Measurements from ENCODE around the gene PCDHGC4. TPM values are rescaled to one million over a fixed set of nuclear protein-coding genes. Genes with fewer than 3 reads are reported as not detected.
A peak's percentile ranks its signal among the peaks of the same experiment; 100 is the strongest.

Gene PCDHGC4
- total and polyA plus RNA-seq, 2 of the 13 experiments (the other 11 are each of a cell fraction or from before 2014, with no cell fraction given) = 0.07 TPM; not detected in 1

DNA sequence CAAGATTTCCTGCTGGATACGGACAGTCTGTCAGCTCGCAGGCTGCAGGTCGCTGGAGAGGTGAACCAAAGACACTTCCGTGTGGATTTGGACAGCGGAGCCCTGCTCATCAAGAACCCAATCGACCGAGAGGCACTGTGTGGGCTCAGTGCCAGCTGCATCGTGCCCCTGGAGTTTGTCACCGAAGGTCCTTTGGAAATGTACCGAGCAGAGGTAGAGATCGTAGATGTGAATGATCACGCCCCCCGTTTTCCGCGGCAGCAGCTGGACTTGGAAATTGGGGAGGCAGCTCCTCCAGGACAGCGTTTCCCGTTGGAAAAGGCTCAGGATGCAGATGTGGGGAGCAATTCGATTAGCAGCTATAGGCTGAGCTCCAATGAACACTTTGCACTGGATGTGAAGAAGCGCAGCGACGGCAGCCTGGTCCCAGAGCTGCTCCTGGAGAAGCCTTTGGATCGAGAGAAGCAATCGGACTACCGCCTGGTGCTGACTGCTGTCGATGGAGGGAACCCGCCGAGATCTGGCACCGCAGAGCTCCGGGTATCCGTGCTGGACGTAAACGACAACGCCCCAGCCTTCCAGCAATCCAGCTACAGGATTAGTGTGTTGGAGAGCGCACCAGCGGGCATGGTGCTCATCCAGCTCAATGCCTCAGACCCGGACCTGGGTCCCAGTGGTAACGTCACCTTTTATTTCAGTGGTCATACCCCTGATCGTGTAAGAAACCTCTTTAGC, 658 bp downstream of the PCDHGC4 start (continued):
- TF ChIP-seq ZNF10 (CRISPR knock-in tag; IDR thresholded peaks at IDR 0.05; ENCODE audit: borderline replicate concordance, low read depth) (no peak), RNF2 (conservative IDR thresholded peaks at IDR 0.05; ENCODE audit: low read depth) (no peak)

DNA sequence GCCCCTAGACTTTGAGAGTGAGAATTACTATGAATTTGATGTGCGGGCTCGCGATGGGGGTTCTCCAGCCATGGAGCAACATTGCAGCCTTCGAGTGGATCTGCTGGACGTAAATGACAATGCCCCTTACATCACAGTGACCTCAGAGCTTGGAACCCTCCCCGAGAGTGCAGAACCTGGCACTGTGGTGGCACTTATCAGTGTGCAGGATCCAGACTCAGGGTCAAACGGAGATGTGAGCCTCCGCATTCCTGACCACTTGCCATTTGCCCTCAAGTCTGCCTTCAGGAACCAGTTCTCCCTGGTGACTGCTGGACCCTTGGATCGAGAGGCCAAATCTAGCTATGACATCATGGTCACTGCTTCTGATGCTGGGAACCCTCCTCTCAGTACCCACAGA, 1.3 kb downstream of the PCDHGC4 start:
- no TSS peak for BruUV-seq (replicated peaks)
- POLR2A ChIA-PET = no interaction called here
- CTCF ChIA-PET (ENCODE audit: low intra/inter-chr PET ratio, low total read pairs) = no interaction called here

More for the DNA sequence above, 1.3 kb downstream of the PCDHGC4 start:
- Histone ChIP-seq H3K9me3 (ENCODE audit: low read length) (no peaks in the 10 kb centered on the region), H4K20me1 (ENCODE audit: insufficient read depth, low read length) (no peaks in the 10 kb centered on the region), H3K27me3 (ENCODE audit: control insufficient read depth in 1 of 2, insufficient read depth in 2 of 2, low read length in 2 of 2) (peaks cover 3 to 33% of the 10 kb centered on the region in 2 experiments), H3K9ac (ENCODE audit: insufficient read depth, low read depth, low read length) (no peak overlapping the region), H3K36me3 (replicated peaks in 1 of 2; ENCODE audit: control insufficient read depth in 1 of 2, insufficient read depth in 2 of 2, low read length in 2 of 2) (no peaks in the 10 kb centered on the region), H3K4me2 (ENCODE audit: low read depth, low read length) (no peak overlapping the region), H3K27ac (ENCODE audit: extremely low read length, insufficient read depth, low read length) (no peak overlapping the region), H3K4me3 (replicated peaks in 1 of 3; ENCODE audit: insufficient read depth in 1 of 3, low read depth in 2 of 3, low read length in 3 of 3) (no peak overlapping the region), H2AFZ (ENCODE audit: low read length) (no peak overlapping the region), H3K4me1 (ENCODE audit: insufficient read depth, low read length) (no peaks in the 10 kb centered on the region), H3K79me2 (ENCODE audit: insufficient read depth, low read length) (no peaks in the 10 kb centered on the region)
- FAIRE-seq (no peak), ATAC-seq (no peak), DNase-seq (ENCODE audit: low spot score) (no peak)
- intact Hi-C loops (cut with micrococcal nuclease; ENCODE audit: unreplicated experiment) = no loop called here
- in situ Hi-C loops (cut with HindIII; ENCODE audit: extremely low pct_ligation_motif_present, low pct_unique_long_range_greater_than_20kb) = no loop called here
- WGBS (ENCODE audit: low lambda C conversion rate) = 86% methylated on average over 5 of the region's 9 CpGs
- TF ChIP-seq NCOR1 (IDR thresholded peaks at IDR 0.05; ENCODE audit: borderline replicate concordance, low read length) (no peak), MAF1 (CRISPR knock-in tag; IDR thresholded peaks at IDR 0.05; ENCODE audit: borderline replicate concordance) (no peak), ATM (IDR thresholded peaks at IDR 0.05; ENCODE audit: borderline replicate concordance) (no peak), SOX13 (IDR thresholded peaks at IDR 0.05) (no peak), SOX13 (CRISPR knock-in tag; conservative IDR thresholded peaks at IDR 0.05 in 1 of 2, IDR thresholded peaks at IDR 0.05 in 1 of 2) (no peak), CREB1 (IDR thresholded peaks at IDR 0.05) (0 out of 2 replicates have a peak, but pooled peaks have one; percentile 25), CREB1 (CRISPR knock-in tag; IDR thresholded peaks at IDR 0.05) (no peak), HDAC6 (IDR thresholded peaks at IDR 0.05; ENCODE audit: low read depth, low read length) (no peak), TSC22D2 (CRISPR knock-in tag; IDR thresholded peaks at IDR 0.05; ENCODE audit: borderline replicate concordance) (no peak)
- TF ChIP-seq, protein P1, sequence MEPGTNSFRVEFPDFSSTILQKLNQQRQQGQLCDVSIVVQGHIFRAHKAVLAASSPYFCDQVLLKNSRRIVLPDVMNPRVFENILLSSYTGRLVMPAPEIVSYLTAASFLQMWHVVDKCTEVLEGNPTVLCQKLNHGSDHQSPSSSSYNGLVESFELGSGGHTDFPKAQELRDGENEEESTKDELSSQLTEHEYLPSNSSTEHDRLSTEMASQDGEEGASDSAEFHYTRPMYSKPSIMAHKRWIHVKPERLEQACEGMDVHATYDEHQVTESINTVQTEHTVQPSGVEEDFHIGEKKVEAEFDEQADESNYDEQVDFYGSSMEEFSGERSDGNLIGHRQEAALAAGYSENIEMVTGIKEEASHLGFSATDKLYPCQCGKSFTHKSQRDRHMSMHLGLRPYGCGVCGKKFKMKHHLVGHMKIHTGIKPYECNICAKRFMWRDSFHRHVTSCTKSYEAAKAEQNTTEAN (CRISPR knock-in tag; conservative IDR thresholded peaks at IDR 0.05) = no peak

Measured in HepG2 (cell line).